Measurements from ENCODE around the gene HDAC1. TPM values are rescaled to one million over a fixed set of nuclear protein-coding genes. Genes with fewer than 3 reads are reported as not detected.

HDAC1 gene
- total RNA-seq: 10 to 100 TPM; 40.4 to 51.6 (median 47.1) TPM

- H3K4me1 ChIP-seq: peaks cover 0 to 11% (median 4%) of the 10 kb centered on the region in 4 donors
- 1% methylated on average over 38 to 64 of the region's 67 CpGs for WGBS, 2 donors
- no peaks in the 10 kb centered on the region for H3K36me3 ChIP-seq
- TF ChIP-seq CTCF (IDR thresholded peaks at IDR 0.05): peak in 1 of 5 experiments; percentile 19
- peak in 1 of 2 donors; percentile 43 for TF ChIP-seq POLR2A (IDR thresholded peaks at IDR 0.05)
- peak in 1 of 2 donors; percentile 73 for TF ChIP-seq EP300 (IDR thresholded peaks at IDR 0.05)
- peak; percentile 82 to 86 for DNase-seq (ENCODE audit: low spot score in 2 of 2)
- H3K27me3 ChIP-seq: no peaks in the 10 kb centered on the region
- no peaks in the 10 kb centered on the region for H3K9me3 ChIP-seq
- peak within 1 kb of the TSS; percentile 69 to 87 (median 84) for H3K27ac ChIP-seq
- peak within 1 kb of the TSS; percentile 68 to 93 (median 82) for H3K4me3 ChIP-seq
These were observed at the start of gene HDAC1 for GRCh38 chr1:32291708-32292538. Gene HDAC1 (plus strand): TSS chr1:32292083. CDS start chr1:32292170, 87 bp downstream.

DNA sequence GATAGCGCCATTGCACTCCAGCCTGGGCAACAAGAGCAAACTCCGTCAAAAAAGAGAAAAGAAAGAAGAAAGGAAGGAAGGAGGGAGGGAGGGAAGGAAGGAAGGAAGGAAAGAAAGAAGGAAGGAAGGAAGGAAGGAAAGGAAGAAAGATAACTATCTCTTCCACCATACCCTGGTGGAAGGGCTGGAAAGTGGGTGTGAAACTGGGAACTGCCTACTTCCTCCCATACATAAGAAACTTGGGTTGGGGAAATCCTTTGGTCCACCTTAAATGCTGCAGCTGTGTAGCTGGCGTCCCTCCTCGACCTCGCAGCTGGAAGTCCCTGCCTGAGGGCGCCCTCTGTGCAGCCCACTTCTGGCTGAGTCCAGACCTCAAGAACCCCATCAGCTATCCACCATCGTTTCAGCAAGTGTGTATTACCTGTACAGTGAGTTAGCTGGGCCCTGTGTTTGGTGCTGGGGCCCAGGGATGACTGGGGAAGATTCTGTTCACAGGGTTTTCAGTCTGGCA lies 49.5 kb upstream of the HDAC1 start:
- H3K27me3 ChIP-seq: no peaks in the 10 kb centered on the region
- no peak for DNase-seq (ENCODE audit: low spot score in 2 of 2)
- 19 to 30% methylated on average over 7 of the region's 7 CpGs for WGBS, 2 donors
- peaks cover 0 to 55% (median 22%) of the 10 kb centered on the region in 4 donors for H3K4me1 ChIP-seq
- H3K9me3 ChIP-seq: no peaks in the 10 kb centered on the region
- peak overlapping the region in 1 of 4 donors; percentile 18 for H3K27ac ChIP-seq
- TF ChIP-seq CTCF (IDR thresholded peaks at IDR 0.05) (no peak), POLR2A (IDR thresholded peaks at IDR 0.05) (no peak), EP300 (IDR thresholded peaks at IDR 0.05) (no peak)
- no peak overlapping the region for H3K4me3 ChIP-seq
- H3K36me3 ChIP-seq: no peaks in the 10 kb centered on the region

DNA sequence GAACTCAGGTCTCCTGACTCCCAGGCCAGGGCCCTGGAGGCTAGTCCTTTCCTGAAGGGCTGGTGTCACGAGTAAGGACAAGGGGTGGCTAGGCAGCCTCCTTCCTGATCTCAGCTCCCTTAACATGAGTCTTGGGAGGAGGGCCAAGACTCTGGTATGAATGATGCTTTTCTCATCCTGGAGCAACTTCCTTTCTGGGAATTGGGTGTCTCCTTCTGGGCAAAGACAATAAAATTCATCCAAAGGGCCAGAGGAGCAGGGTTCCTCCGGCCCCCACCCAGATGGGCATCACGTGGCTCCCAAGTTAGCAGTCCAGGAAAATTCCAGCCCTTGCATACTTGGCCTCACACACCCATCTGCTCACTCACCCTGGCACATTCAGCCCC lies 45.0 kb upstream of the HDAC1 start, which contains the start of gene FAM167B:
Gene FAM167B, plus strand, starts transcription at position 335 of the 386 bp plus-strand sequence. CDS start 200 bp downstream, outside the sequence.
- Histone ChIP-seq H3K9me3 (no peaks in the 10 kb centered on the region), H3K4me3 (no peak within 1 kb of the TSS), H3K36me3 (no peaks in the 10 kb centered on the region), H3K27ac (peak within 1 kb of the TSS in 3 of 4 donors; percentile 53 to 62 (median 56)), H3K4me1 (peaks cover 0 to 41% (median 29%) of the 10 kb centered on the region in 4 donors), H3K27me3 (no peaks in the 10 kb centered on the region)
- 18 to 33% methylated on average over 3 of the region's 3 CpGs for WGBS, 2 donors
- DNase-seq (ENCODE audit: low spot score in 2 of 2): peak in 1 of 2 donors; percentile 40
- TF ChIP-seq CTCF (IDR thresholded peaks at IDR 0.05) (no peak), EP300 (IDR thresholded peaks at IDR 0.05) (peak; percentile 71 to 77)

- H3K9me3 ChIP-seq: no peaks in the 10 kb centered on the region
- no peak for DNase-seq (ENCODE audit: low spot score in 2 of 2)
- no peaks in the 10 kb centered on the region for H3K27me3 ChIP-seq
- peaks cover 0 to 38% (median 27%) of the 10 kb centered on the region in 4 donors for H3K4me1 ChIP-seq
- no peaks in the 10 kb centered on the region for H3K36me3 ChIP-seq
- H3K27ac ChIP-seq: peak overlapping the region in 3 of 4 donors; percentile 53 to 62 (median 56)
- no peak overlapping the region for H3K4me3 ChIP-seq
- WGBS, 2 donors: 69 to 76% methylated on average over 6 to 12 of the region's 12 CpGs
- TF ChIP-seq POLR2A (IDR thresholded peaks at IDR 0.05): no peak
- TF ChIP-seq CTCF (IDR thresholded peaks at IDR 0.05): no peak
- no peak for TF ChIP-seq EP300 (IDR thresholded peaks at IDR 0.05)
These were observed 44.4 kb upstream of the HDAC1 start for GRCh38 chr1:32247452-32247851.
